Mammary epithelial cell (primary cell): Measurements from ENCODE around the gene TBC1D23.

Experiments
- CTCF ChIP-seq, 2 donors: IDR thresholded peaks in 1 of 2; conservative IDR thresholded peaks in 1 of 2; 2 replicates each; pipeline ENCODE4 v1.5.1; 2011 to 2012; ENCODE audit warnings: inconsistent platforms in 2 of 2, low read length in 2 of 2, mild to moderate bottlenecking in 2 of 2, control low read depth in 1 of 2, low read depth in 1 of 2; ENCODE audit not compliant: insufficient read depth in 1 of 2; ENCODE audit errors: extremely low read depth in 1 of 2
- EZH2 ChIP-seq: IDR thresholded peaks from 2 replicates; pipeline ENCODE4 v1.6.1; 2012; ENCODE audit warnings: low read length, inconsistent platforms, borderline replicate concordance

GRCh38 chr3:100221159-100221558 is 39.6 kb upstream of the TBC1D23 start:
- no peak for TF ChIP-seq CTCF (conservative IDR thresholded peaks at IDR 0.05 in 1 of 2, IDR thresholded peaks at IDR 0.05 in 1 of 2; ENCODE audit: extremely low read depth in 1 of 2, insufficient read depth in 1 of 2, low read depth in 1 of 2, low read length in 2 of 2)
- no peak for TF ChIP-seq EZH2
